GM12878 (cell line): Measurements from ENCODE around the gene MIAT. TPM values are rescaled to one million over a fixed set of nuclear protein-coding genes. Genes with fewer than 3 reads are reported as not detected.
A peak's percentile ranks its signal among the peaks of the same experiment; 100 is the strongest.

ENCODE experiments used
- ATAC-seq: fragments of 200-7000 bp; cut with Tn5 transposase; 3 replicates; pipeline ENCODE4 v1.9.1; 2020; ENCODE audit warnings: mild to moderate bottlenecking, moderate library complexity
- BruUV-seq: library from RNA; stranded (reverse); fragments of 400-500 nt; replicated peaks from 2 replicates; lab custom pipeline; 2021; lab: Mats Ljungman, UMichigan
- CTCF ChIA-PET: fragments of 300-600 bp; sonication (Branson Sonifier 250); formaldehyde crosslinking; extraction: SDS; loops from one replicate; lab custom pipeline; 2021; ENCODE audit warnings: inconsistent platforms; lab: Yijun Ruan, JAX
- POLR2A ChIA-PET: fragments of 350-600 bp; formaldehyde crosslinking; extraction: SDS; loops from one replicate; lab custom pipeline; 2021; ENCODE audit warnings: inconsistent platforms; lab: Charles Lee
- RAD21 ChIA-PET: fragments of 300-600 bp; sonication (Branson Sonifier 250); formaldehyde crosslinking; loops from one replicate; lab custom pipeline; 2023; ENCODE audit warnings: antibody characterized with exemption; ENCODE audit not compliant: unreplicated experiment; lab: Charles Lee
- SMC1A ChIA-PET: fragments of 300-600 bp; sonication (Branson Sonifier 250); formaldehyde crosslinking; loops from one replicate; lab custom pipeline; 2023; ENCODE audit not compliant: unreplicated experiment, uncharacterized antibody; lab: Charles Lee
- DNase-seq: peaks from one replicate; pipeline ENCODE4 v3.0.0-alpha.2; 2011; ENCODE audit warnings: low read depth, low spot score
- FAIRE-seq: peaks from 3 replicates; lab custom pipeline; 2011; peaks lifted over from hg19 to GRCh38; lab: Jason Lieb, UNC
- H2AFZ ChIP-seq: 2 replicates; pipeline ENCODE4 v1.6.0; 2011; ENCODE audit warnings: low read depth, low read length, control low read depth; ENCODE audit not compliant: control insufficient read depth
- H3K27ac ChIP-seq: 2 replicates; pipeline ENCODE4 v1.5.1; 2011; ENCODE audit warnings: control low read depth; ENCODE audit not compliant: control insufficient read depth, insufficient read depth
- H3K27me3 ChIP-seq, 2 experiments: replicated peaks in 1 of 2; 2 replicates each; pipeline versions ENCODE4 v1.6.0 to v1.6.1; 2011; ENCODE audit warnings: low read length in 1 of 2; ENCODE audit not compliant: control insufficient read depth in 2 of 2, insufficient read depth in 2 of 2
- H3K36me3 ChIP-seq, 2 experiments: 2 replicates each; pipeline ENCODE4 v1.5.1; 2011; ENCODE audit warnings: low read length in 1 of 2; ENCODE audit not compliant: control insufficient read depth in 2 of 2, insufficient read depth in 2 of 2
- H3K4me1 ChIP-seq: 2 replicates; pipeline ENCODE4 v1.6.1; 2011; ENCODE audit warnings: mild to moderate bottlenecking, low read length, moderate library complexity, mixed read lengths; ENCODE audit not compliant: control insufficient read depth, insufficient read depth
- H3K4me2 ChIP-seq: 2 replicates; pipeline ENCODE4 v1.6.0; 2011; ENCODE audit warnings: control low read depth; ENCODE audit not compliant: control insufficient read depth, insufficient read depth
- H3K4me3 ChIP-seq: fragments of 200-600 bp; sonication (generic); 2 replicates; pipeline ENCODE4 v1.5.1; 2016
- H3K79me2 ChIP-seq: 2 replicates; pipeline ENCODE4 v1.6.0; 2011; ENCODE audit warnings: low read length; ENCODE audit not compliant: control insufficient read depth, insufficient read depth
- H3K9ac ChIP-seq: 2 replicates; pipeline ENCODE4 v1.8.0; 2011; ENCODE audit warnings: low read length, control low read depth, mixed read lengths; ENCODE audit not compliant: control insufficient read depth, insufficient read depth
- H3K9me3 ChIP-seq: replicated peaks from 3 replicates; pipeline ENCODE4 v1.5.1; 2011; ENCODE audit warnings: mild to moderate bottlenecking, low read length; ENCODE audit not compliant: control insufficient read depth, insufficient read depth
- H4K20me1 ChIP-seq: 2 replicates; pipeline ENCODE4 v1.6.0; 2011; ENCODE audit not compliant: control insufficient read depth, insufficient read depth
- ATF7 ChIP-seq: fragments of 450-650 bp; IDR thresholded peaks from 2 replicates; pipeline ENCODE4 v1.6.1; 2016; ENCODE audit warnings: low read depth, mild to moderate bottlenecking
- BACH1 ChIP-seq: fragments of 450-650 bp; IDR thresholded peaks from 2 replicates; pipeline ENCODE4 v1.6.1; 2017; ENCODE audit warnings: mild to moderate bottlenecking, borderline replicate concordance
- BCL11A ChIP-seq: IDR thresholded peaks from 2 replicates; pipeline ENCODE4 v1.6.1; 2011; ENCODE audit warnings: low read depth, low read length
- CBX5 ChIP-seq: sonication (generic); IDR thresholded peaks from 2 replicates; pipeline ENCODE4 v1.6.1; 2016; ENCODE audit warnings: low read depth, moderate library complexity, mild to moderate bottlenecking, inconsistent platforms
- CHD4 ChIP-seq: fragments of 200-600 bp; sonication (generic); IDR thresholded peaks from 2 replicates; pipeline ENCODE4 v1.6.1; 2016; ENCODE audit warnings: mild to moderate bottlenecking
- CREM ChIP-seq: IDR thresholded peaks from 2 replicates; pipeline ENCODE4 v1.6.1; 2014; ENCODE audit warnings: antibody characterized with exemption, low read depth
- CTCF ChIP-seq, 3 experiments: IDR thresholded peaks in 2 of 3; conservative IDR thresholded peaks in 1 of 3; 2 replicates each; pipeline ENCODE4 v1.5.1; 2011; ENCODE audit warnings: low read depth in 3 of 3, low read length in 3 of 3, mild to moderate bottlenecking in 3 of 3, control low read depth in 2 of 3, moderate library complexity in 2 of 3, inconsistent platforms in 1 of 3, mixed read lengths in 1 of 3; ENCODE audit not compliant: control insufficient read depth in 2 of 3, insufficient read depth in 1 of 3; ENCODE audit errors: extremely low read depth in 1 of 3
- FOS ChIP-seq: IDR thresholded peaks from 3 replicates; pipeline ENCODE4 v1.6.1; 2011; ENCODE audit warnings: borderline replicate concordance; ENCODE audit not compliant: insufficient read length; ENCODE audit errors: extremely low read depth
- GABPA ChIP-seq: IDR thresholded peaks from 2 replicates; pipeline ENCODE4 v1.6.1; 2014; ENCODE audit warnings: antibody characterized with exemption, low read depth, mild to moderate bottlenecking, inconsistent platforms
- KDM1A ChIP-seq: fragments of 200-600 bp; sonication (generic); IDR thresholded peaks from 2 replicates; pipeline ENCODE4 v1.6.1; 2016; ENCODE audit warnings: borderline replicate concordance
- MEF2A ChIP-seq: IDR thresholded peaks from 2 replicates; pipeline ENCODE4 v1.6.1; 2011; ENCODE audit warnings: low read depth, mild to moderate bottlenecking, low read length, moderate library complexity; ENCODE audit not compliant: insufficient read depth
- MXI1 ChIP-seq: fragments of 150-350 bp; IDR thresholded peaks from 2 replicates; pipeline ENCODE4 v1.6.1; 2011; ENCODE audit warnings: low read depth, mild to moderate bottlenecking, inconsistent platforms, low read length, improper control_type of control experiment
- NFIC ChIP-seq: IDR thresholded peaks from 2 replicates; pipeline ENCODE4 v1.6.1; 2012; ENCODE audit warnings: low read depth, mild to moderate bottlenecking, inconsistent platforms, low read length, moderate library complexity
- NFXL1 ChIP-seq: fragments of 450-650 bp; IDR thresholded peaks from 2 replicates; pipeline ENCODE4 v1.6.1; 2017; ENCODE audit warnings: antibody characterized with exemption, mild to moderate bottlenecking, borderline replicate concordance
- NFYA ChIP-seq: IDR thresholded peaks from 2 replicates; pipeline ENCODE4 v1.6.1; 2011; ENCODE audit warnings: low read depth, mild to moderate bottlenecking, low read length, improper control_type of control experiment, borderline replicate concordance
- RB1 ChIP-seq: fragments of 450-650 bp; formaldehyde crosslinking; IDR thresholded peaks from 2 replicates; pipeline ENCODE4 v1.6.1; 2017; ENCODE audit warnings: mild to moderate bottlenecking, borderline replicate concordance
- RUNX3 ChIP-seq: IDR thresholded peaks from 2 replicates; pipeline ENCODE4 v1.6.1; 2012; ENCODE audit warnings: low read length, inconsistent platforms
- SP1 ChIP-seq: IDR thresholded peaks from one replicate; pipeline ENCODE4 v1.6.1; 2011; ENCODE audit warnings: low read depth, low read length
- ZNF384 ChIP-seq: IDR thresholded peaks from 2 replicates; pipeline ENCODE4 v1.6.1; 2012; ENCODE audit warnings: low read depth, mild to moderate bottlenecking, low read length, improper control_type of control experiment, borderline replicate concordance
- WGBS: methylation state at CpG from one replicate; pipeline ENCODE4 v1.1.6; 2016; ENCODE audit warnings: low lambda C conversion rate; ENCODE audit not compliant: insufficient replicate concordance, insufficient coverage; ENCODE audit errors: missing lambda C conversion rate; 5-methylcytosine and 5-hydroxymethylcytosine counted together
- in situ Hi-C: fragments of 300-500 bp; cut with MboI; formaldehyde crosslinking; loops from 9 replicates; pipeline ENCODE4 v1.14.3; 2018; ENCODE audit warnings: mixed read lengths
- intact Hi-C: fragments of 100-400 bp; cut with micrococcal nuclease; formaldehyde crosslinking; loops from one replicate; pipeline ENCODE4 v1.14.2; 2022; ENCODE audit not compliant: unreplicated experiment
- polyA plus RNA-seq, 11 experiments: library from polyadenylated mRNA; depleted of rRNA in 4 of 11; unstranded in 6 of 11; stranded (reverse) in 5 of 11; fragments of >200 nt; fragmentation: Nextera tagmentation in 4 of 11; fragmentation: Illumina TruSeq in 1 of 11; extraction: Ambion mirVana in 4 of 11; extraction: Trizol in 1 of 11; gene quantifications; 1 replicate in 1 of 11; 2 replicates in 10 of 11; pipeline versions ENCODE4 v1.2.1 to v1.2.3, GENCODE V29; 2011 to 2016; ENCODE audit warnings: inconsistent platforms in 2 of 11, missing spikeins in 2 of 11, low read depth in 1 of 11
- total RNA-seq, 4 experiments: library from RNA; depleted of rRNA in 3 of 4; stranded (reverse); fragments of >200 nt in 3 of 4; fragmentation: Illumina TruSeq in 1 of 4; extraction: Trizol in 1 of 4; gene quantifications; 2 replicates each; pipeline versions ENCODE4 v1.2.1 to v1.2.3, GENCODE V29; 2013 to 2021
- TF ChIP-seq, protein P1 (sequence below): IDR thresholded peaks from 2 replicates; pipeline ENCODE4 v1.6.1; 2011; ENCODE audit warnings: mild to moderate bottlenecking, low read depth, low read length, moderate library complexity; ENCODE audit not compliant: insufficient replicate concordance
- TF ChIP-seq, protein P2 (sequence below): IDR thresholded peaks from 2 replicates; pipeline ENCODE4 v1.6.1; 2011; ENCODE audit warnings: low read depth, low read length, improper control_type of control experiment, borderline replicate concordance

MIAT gene
- total and polyA plus RNA-seq, 10 of the 15 experiments (the other 5 are each of a cell fraction or from before 2014, with no cell fraction given) = 0.39 to 13.7 (median 4.6) TPM

GRCh38 chr22:26614322-26614721, 43.1 kb upstream of the MIAT start (continued):
- TF ChIP-seq, protein P1, sequence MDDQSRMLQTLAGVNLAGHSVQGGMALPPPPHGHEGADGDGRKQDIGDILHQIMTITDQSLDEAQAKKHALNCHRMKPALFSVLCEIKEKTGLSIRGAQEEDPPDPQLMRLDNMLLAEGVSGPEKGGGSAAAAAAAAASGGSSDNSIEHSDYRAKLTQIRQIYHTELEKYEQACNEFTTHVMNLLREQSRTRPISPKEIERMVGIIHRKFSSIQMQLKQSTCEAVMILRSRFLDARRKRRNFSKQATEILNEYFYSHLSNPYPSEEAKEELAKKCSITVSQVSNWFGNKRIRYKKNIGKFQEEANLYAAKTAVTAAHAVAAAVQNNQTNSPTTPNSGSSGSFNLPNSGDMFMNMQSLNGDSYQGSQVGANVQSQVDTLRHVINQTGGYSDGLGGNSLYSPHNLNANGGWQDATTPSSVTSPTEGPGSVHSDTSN = no peak

DNA sequence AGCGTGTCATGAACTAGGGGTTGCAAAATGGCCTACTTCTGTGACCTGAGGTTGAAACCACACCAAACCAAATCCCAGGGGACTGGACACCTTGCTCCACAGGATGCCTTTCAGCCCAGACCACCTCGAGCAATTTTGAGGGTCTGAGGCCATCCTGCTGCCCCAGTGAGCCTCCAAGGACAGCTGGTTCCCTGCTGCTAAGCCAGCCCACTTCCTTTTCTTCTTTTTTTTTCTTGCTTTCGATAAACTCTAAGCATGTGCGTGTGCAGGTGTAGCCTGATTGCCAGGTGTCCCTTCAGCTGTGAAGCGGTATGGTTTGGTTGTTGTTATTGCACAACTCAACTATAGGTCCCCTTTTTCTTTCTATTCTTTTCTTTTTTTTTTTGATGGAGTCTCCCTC, 42.2 kb upstream of the MIAT start:
- Histone ChIP-seq H3K27me3 (no peaks in the 10 kb centered on the region), H3K4me3 (no peak overlapping the region), H3K36me3 (no peaks in the 10 kb centered on the region), H3K4me2 (peak overlapping the region; percentile 17; the same call in 1 of the 2 replicates), H2AFZ (peak overlapping the region; percentile 20; the same call in 1 of the 2 replicates), H4K20me1 (no peaks in the 10 kb centered on the region), H3K4me1 (peaks cover 29% of the 10 kb centered on the region), H3K27ac (no peak overlapping the region), H3K79me2 (no peaks in the 10 kb centered on the region), H3K9ac (no peak overlapping the region), H3K9me3 (no peaks in the 10 kb centered on the region)
- ChIA-PET RAD21 (interaction anchor here (0.7 to 1.0 kb wide), 2 partner anchors 23 to 285 kb away, joined by 3 read pairs; no protein-coding TSS in a partner anchor), CTCF (no interaction called here), SMC1A (interaction anchor here (1.1 kb wide), 1 partner anchor 9 kb away, joined by 3 read pairs; no protein-coding TSS in a partner anchor), POLR2A (no interaction called here)
- BruUV-seq = no TSS peak
- intact Hi-C loops (no loop called here), in situ Hi-C loops (no loop called here)
- DNase-seq (peak; percentile 48), FAIRE-seq (no peak), ATAC-seq (peak; percentile 61)
- 16% methylated on average over 5 of the region's 5 CpGs for WGBS
- TF ChIP-seq CHD4 (no peak), ZNF384 (peak; percentile 86), NFIC (0 out of 2 replicates have a peak, but pooled peaks have one; percentile 30), SP1 (no peak), MEF2A (0 out of 2 replicates have a peak, but pooled peaks have one; percentile 21), BACH1 (no peak), GABPA (0 out of 2 replicates have a peak, but pooled peaks have one; percentile 49), NFXL1 (no peak), MXI1 (no peak), CTCF (IDR thresholded peaks at IDR 0.05 in 2 of 3, conservative IDR thresholded peaks at IDR 0.05 in 1 of 3; ENCODE audit: control insufficient read depth in 2 of 3, extremely low read depth in 1 of 3, insufficient read depth in 1 of 3, low read depth in 3 of 3, low read length in 3 of 3) (no peak), BCL11A (0 out of 2 replicates have a peak, but pooled peaks have one; percentile 29), CBX5 (no peak), CREM (0 out of 2 replicates have a peak, but pooled peaks have one; percentile 30), FOS (no peak), RB1 (no peak), NFYA (no peak), RUNX3 (peak; percentile 71), ATF7 (no peak), KDM1A (no peak)
- TF ChIP-seq, protein P2, sequence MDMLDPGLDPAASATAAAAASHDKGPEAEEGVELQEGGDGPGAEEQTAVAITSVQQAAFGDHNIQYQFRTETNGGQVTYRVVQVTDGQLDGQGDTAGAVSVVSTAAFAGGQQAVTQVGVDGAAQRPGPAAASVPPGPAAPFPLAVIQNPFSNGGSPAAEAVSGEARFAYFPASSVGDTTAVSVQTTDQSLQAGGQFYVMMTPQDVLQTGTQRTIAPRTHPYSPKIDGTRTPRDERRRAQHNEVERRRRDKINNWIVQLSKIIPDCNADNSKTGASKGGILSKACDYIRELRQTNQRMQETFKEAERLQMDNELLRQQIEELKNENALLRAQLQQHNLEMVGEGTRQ = no peak
